C4-2B (cell line): ENCODE measurements around the gene CFAP65.

Experiments used
- H3K27ac ChIP-seq: fragments of 450-650 bp; 2 replicates; pipeline ENCODE4 v1.5.1; 2017
- CTCF ChIP-seq: fragments of 450-650 bp; conservative IDR thresholded peaks from 2 replicates; pipeline ENCODE4 v1.5.1; 2017; ENCODE audit warnings: mild to moderate bottlenecking
- ZFX ChIP-seq: fragments of 450-650 bp; IDR thresholded peaks from 2 replicates; pipeline ENCODE4 v1.6.1; 2017

The CFAP65 gene

GRCh38 chr2:219084791-219085190 is 43.5 kb upstream of the CFAP65 start:
- H3K27ac ChIP-seq = no peak overlapping the region
- TF ChIP-seq ZFX (no peak), CTCF (no peak)

DNA sequence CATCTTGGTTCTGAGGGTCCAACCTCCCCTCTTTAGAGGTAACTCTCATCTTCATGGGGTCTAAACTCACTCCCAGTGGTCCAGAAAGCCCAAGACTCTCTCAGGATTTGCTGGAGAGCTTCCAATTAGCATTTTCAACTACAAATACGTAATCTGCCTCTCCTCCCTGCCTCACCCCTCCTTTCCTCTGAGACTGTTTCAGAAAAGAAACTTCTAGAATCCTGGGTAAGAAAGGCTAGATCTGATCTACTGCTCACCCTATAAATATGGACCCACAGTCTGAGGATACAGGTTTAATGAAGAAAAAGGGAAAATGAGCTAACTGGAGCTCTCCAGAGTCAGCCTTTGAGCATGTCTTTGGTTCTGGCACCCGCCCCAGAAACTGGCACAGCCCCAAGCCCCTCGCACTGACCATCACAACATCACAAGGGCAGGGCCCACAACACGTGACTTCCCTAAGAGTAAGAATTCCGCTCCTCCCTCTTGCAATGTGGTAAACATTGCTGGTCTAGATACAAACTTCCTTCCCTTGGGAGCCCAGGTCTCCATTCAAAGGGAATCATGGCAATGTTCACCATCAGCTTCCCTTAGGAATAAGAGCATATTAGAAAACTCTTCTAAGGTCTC is 41.1 kb upstream of the CFAP65 start:
- no peak for TF ChIP-seq ZFX
- no peak for TF ChIP-seq CTCF
- H3K27ac ChIP-seq = no peak overlapping the region

DNA sequence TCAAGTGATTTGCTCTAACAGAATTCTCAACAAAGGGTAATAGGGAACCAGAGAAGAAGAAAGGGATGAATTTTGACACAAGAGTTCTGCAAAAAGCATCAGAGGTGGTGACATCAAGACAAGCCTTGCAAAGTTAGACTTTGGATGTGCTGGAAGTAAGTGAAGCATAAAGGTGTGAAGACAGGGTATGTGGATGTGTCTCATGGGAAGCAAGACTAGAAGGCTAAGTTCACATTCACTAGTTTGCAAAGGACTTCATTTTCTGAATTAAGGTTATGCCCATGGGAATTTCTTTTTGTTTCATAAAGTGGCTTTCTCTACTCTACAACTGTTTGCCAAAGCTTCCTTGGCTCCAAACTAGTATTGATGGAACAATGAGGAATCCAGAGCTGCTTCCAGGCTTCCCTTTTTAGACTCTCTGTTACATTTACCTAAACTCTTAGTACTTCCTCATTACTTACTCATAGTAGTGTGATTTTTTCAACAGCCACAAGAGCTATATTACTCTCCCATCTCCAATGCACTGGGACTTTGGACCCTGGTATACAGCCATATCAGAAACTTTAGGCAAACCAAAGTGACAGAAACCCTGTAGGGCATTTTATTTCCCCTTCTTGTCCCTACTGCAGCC is 40.5 kb upstream of the CFAP65 start:
- H3K27ac ChIP-seq = no peak overlapping the region
- TF ChIP-seq CTCF (no peak), ZFX (no peak)

DNA sequence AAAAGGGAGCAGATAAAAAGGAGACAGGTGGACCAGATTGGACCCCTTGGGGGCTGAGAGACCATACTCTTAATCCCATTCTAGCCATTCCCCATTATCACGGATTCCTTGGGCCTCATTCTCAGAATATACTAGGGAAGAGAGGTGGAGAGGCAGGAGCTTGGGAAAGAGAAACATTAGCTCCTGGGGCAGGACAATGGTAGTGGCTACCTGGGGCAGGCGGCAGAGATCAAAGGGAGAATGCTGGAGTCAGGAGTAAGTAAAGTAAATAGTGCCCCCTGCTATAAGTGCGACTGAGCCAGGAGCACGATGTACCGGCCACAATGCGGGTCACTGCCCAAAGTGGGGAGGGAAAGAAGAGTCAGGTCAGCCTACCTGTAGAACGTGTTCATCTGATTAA is 39.8 kb upstream of the CFAP65 start:
- TF ChIP-seq CTCF = no peak
- no peak overlapping the region for H3K27ac ChIP-seq

GRCh38 chr2:219079417-219079816 is 38.1 kb upstream of the CFAP65 start:
- H3K27ac ChIP-seq = no peak overlapping the region
- no peak for TF ChIP-seq ZFX
- TF ChIP-seq CTCF = no peak

DNA sequence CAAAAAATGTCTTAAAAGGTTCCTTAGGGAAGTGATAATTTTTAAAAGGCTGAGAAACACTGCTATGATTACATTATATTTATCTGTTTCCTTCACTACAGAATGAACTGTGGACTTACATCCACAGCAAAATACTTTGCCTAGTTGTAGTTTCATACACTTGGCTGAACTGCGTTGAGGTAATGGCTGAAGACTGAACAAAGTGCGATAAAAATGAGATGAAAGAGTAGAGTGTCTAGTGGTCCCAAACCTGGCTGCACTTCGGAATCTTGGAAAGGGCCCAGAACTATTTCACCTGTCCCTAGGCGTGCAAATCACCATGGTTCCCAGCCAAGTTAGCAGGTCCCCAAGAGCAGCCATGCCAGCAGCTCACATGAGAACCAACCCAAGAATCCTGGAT is 37.6 kb upstream of the CFAP65 start:
- H3K27ac ChIP-seq = no peak overlapping the region
- TF ChIP-seq ZFX = no peak
- no peak for TF ChIP-seq CTCF

GRCh38 chr2:219078126-219078525 is 36.8 kb upstream of the CFAP65 start:
- TF ChIP-seq ZFX = no peak
- 0 out of 2 replicates have a peak, but pooled peaks have one; percentile 19 for TF ChIP-seq CTCF
- no peak overlapping the region for H3K27ac ChIP-seq
